Activated naive CD4-positive, alpha-beta T cell treated with Interleukin-2 at 50 U/mL for 16 hours (primary cell): ENCODE measurements around the gene PLXNA2.
A peak's percentile ranks its signal among the peaks of the same experiment; 100 is the strongest.

Source experiments
- DNase-seq: peaks from one replicate; pipeline ENCODE4 v3.0.0-alpha.2; 2020

Gene PLXNA2

GRCh38 chr1:208264469-208265121 lies 20.4 kb upstream of the PLXNA2 start:
- no peak for DNase-seq

GRCh38 chr1:208261874-208262273 lies 17.7 kb upstream of the PLXNA2 start:
- no peak for DNase-seq

DNA sequence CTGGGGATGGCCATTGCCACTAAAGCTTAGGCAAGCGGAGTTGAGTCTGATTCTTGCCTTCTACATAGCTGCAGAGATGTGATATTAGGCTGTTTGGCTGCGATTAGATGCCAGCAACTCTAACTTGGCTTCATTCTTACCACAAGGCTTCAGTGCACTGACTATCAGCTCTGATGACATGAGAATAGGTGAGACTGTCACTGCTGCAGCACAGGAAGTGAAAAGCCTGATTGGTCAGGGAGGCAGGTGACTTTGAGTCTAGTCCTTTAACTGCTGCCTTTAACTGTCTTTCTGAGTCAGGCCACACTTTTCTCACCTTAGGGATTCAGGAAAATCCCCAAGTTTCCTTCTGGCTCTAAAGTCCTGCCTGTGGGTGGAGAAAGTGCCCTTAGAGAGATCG lies 14.1 kb upstream of the PLXNA2 start:
- no peak for DNase-seq

GRCh38 chr1:208257351-208257750 lies 13.2 kb upstream of the PLXNA2 start:
- no peak for DNase-seq

DNA sequence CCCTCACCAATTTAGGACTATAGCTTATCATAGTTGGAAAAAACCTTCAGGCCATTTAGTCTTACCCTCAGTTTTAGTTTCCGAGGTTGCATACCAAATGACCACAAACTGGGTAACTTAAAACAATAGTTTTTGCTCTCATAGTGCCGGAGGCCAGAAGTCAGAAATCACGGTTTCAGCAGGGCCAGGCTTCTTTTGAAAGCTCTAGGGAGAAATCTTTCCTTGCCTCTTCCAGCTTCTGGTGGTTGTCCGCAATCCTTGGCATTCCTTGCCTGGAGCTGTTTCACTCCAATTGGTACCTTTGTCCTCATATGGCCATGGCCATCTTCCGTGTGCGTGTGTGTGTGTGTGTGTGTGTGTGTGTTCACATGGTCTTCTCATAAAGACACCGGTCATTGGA lies 12.4 kb upstream of the PLXNA2 start:
- no peak for DNase-seq

- DNase-seq: no peak
Observed at GRCh38 chr1:208256091-208256490, 11.9 kb upstream of the PLXNA2 start.

GRCh38 chr1:208254862-208255261 lies 10.7 kb upstream of the PLXNA2 start:
- no peak for DNase-seq

- no peak for DNase-seq
Observed at GRCh38 chr1:208254376-208254775, 10.2 kb upstream of the PLXNA2 start.

GRCh38 chr1:208252836-208253576 lies 8.8 kb upstream of the PLXNA2 start:
- DNase-seq: no peak

GRCh38 chr1:208251911-208252835 lies 8.0 kb upstream of the PLXNA2 start:
- DNase-seq: no peak

GRCh38 chr1:208251015-208251414 lies 6.8 kb upstream of the PLXNA2 start:
- DNase-seq: no peak

- DNase-seq: no peak
Observed at GRCh38 chr1:208250613-208251012, 6.4 kb upstream of the PLXNA2 start.

GRCh38 chr1:208248991-208249696 lies 5.0 kb upstream of the PLXNA2 start:
- no peak for DNase-seq

GRCh38 chr1:208248307-208248801 lies 4.2 kb upstream of the PLXNA2 start:
- no peak for DNase-seq

DNA sequence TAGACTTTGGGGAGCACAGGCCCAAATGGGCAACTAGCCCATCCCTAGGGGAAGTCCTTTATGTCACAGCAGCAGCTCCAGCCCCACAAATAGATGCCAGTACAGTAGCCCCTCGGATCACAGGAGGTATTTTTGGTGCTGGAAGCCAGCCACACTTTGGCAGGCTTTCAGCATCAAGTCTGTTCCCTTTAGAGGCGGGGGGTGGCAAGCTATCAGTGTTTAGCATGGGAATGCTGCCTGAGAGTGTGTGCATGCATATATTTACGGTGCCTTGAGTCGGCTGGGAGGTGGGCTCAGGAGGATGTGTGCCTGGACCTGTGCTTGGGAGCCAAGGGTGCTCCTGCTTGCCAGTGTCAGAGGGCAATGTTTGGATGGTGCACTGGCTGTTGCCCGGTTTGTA lies 3.5 kb upstream of the PLXNA2 start:
- no peak for DNase-seq

GRCh38 chr1:208245185-208245705 lies 1.1 kb upstream of the PLXNA2 start:
- peak; percentile 76 for DNase-seq

GRCh38 chr1:208243527-208243966 lies 637 bp downstream of the PLXNA2 start:
- peak; percentile 19 for DNase-seq

DNA sequence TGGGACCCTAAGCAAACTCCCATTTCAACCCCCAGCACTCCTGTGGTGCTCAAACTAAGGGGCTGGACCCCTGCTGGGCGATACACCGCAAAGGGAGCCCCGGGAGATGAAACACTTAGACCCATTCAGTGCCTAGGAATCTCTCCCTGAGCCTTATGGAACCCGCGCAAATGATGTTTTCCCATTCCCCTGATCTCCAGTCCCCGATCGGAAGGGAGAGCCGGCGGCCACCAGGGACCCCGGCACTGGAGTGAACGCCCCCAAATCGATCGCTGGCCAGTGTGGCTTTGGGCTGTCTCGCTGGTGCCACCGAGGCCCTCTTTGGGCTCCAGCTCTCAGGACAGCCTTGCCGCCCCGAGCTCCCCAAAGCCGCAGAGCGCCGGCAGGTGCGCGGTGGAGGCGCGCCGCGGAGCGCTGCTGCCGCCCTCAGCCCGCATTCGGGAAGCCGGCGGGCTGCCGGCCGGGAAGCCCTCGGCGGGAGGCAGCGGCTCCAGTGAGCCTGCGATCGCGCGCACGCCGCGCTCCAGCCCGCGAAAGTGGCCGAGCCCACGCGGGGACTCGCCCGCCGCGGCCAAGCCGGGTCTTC lies 1.1 kb downstream of the PLXNA2 start:
- no peak for DNase-seq

- DNase-seq: no peak
Observed at GRCh38 chr1:208242146-208242545, 2.0 kb downstream of the PLXNA2 start.

GRCh38 chr1:208241512-208241911 lies 2.7 kb downstream of the PLXNA2 start:
- no peak for DNase-seq

GRCh38 chr1:208240662-208241355 lies 3.4 kb downstream of the PLXNA2 start:
- DNase-seq: no peak
